H9 (cell line): ENCODE results near the gene MASTL. TPM values are rescaled to one million over a fixed set of nuclear protein-coding genes. Genes with fewer than 3 reads are reported as not detected.

ENCODE experiments used
- DNase-seq: peaks from one replicate; pipeline ENCODE4 v3.0.0-alpha.2; 2017
- H2AFZ ChIP-seq: one replicate; pipeline ENCODE4 v1.6.1; 2013; ENCODE audit warnings: mild to moderate bottlenecking, low read length, control low read depth, moderate library complexity
- H2AK5ac ChIP-seq: 2 replicates; pipeline ENCODE4 v1.6.1; 2013; ENCODE audit warnings: low read length, control low read depth, mixed read lengths; ENCODE audit not compliant: insufficient read length
- H2BK120ac ChIP-seq: one replicate; pipeline ENCODE4 v1.6.1; 2013; ENCODE audit warnings: low read depth, mild to moderate bottlenecking, low read length, control low read depth, inconsistent platforms; ENCODE audit not compliant: poor library complexity, severe bottlenecking
- H2BK12ac ChIP-seq: 2 replicates; pipeline ENCODE4 v1.6.1; 2013; ENCODE audit warnings: low read length, control low read depth, mixed read lengths, low read depth; ENCODE audit not compliant: insufficient read length
- H2BK15ac ChIP-seq: 2 replicates; pipeline ENCODE4 v1.6.1; 2013; ENCODE audit warnings: low read depth, low read length, control low read depth
- H2BK20ac ChIP-seq: one replicate; pipeline ENCODE4 v1.6.1; 2013; ENCODE audit warnings: low read depth, mild to moderate bottlenecking, low read length, control low read depth, inconsistent platforms; ENCODE audit not compliant: poor library complexity, severe bottlenecking
- H2BK5ac ChIP-seq: 2 replicates; pipeline ENCODE4 v1.6.1; 2013; ENCODE audit warnings: low read length, control low read depth, mixed read lengths; ENCODE audit not compliant: insufficient read length
- H3K14ac ChIP-seq: 2 replicates; pipeline ENCODE4 v1.6.1; 2013; ENCODE audit warnings: low read length, control low read depth; ENCODE audit not compliant: insufficient read depth
- H3K18ac ChIP-seq: 2 replicates; pipeline ENCODE4 v1.6.1; 2013; ENCODE audit warnings: low read depth, mild to moderate bottlenecking, mixed read lengths, low read length, control low read depth; ENCODE audit not compliant: insufficient read length
- H3K23ac ChIP-seq: 2 replicates; pipeline ENCODE4 v1.6.1; 2013; ENCODE audit warnings: low read length, control low read depth, mixed read lengths, low read depth; ENCODE audit not compliant: insufficient read length
- H3K23me2 ChIP-seq: 2 replicates; pipeline ENCODE4 v1.6.1; 2013; ENCODE audit warnings: low read depth, mild to moderate bottlenecking, mixed read lengths, low read length, control low read depth; ENCODE audit not compliant: insufficient read length, poor library complexity, severe bottlenecking
- H3K27ac ChIP-seq: 2 replicates; pipeline ENCODE4 v1.5.1; 2013; ENCODE audit warnings: low read length, control low read depth, mixed read lengths, low read depth; ENCODE audit not compliant: insufficient read length
- H3K27me3 ChIP-seq: 2 replicates; pipeline ENCODE4 v1.6.1; 2013; ENCODE audit warnings: low read length, control low read depth, inconsistent platforms; ENCODE audit not compliant: insufficient read depth
- H3K4ac ChIP-seq: 2 replicates; pipeline ENCODE4 v1.6.1; 2013; ENCODE audit warnings: low read depth, mild to moderate bottlenecking, control low read depth, inconsistent platforms, low read length, moderate library complexity
- H3K4me1 ChIP-seq: 2 replicates; pipeline ENCODE4 v1.6.1; 2013; ENCODE audit warnings: low read length, control low read depth, inconsistent platforms; ENCODE audit not compliant: insufficient read depth
- H3K4me2 ChIP-seq: 2 replicates; pipeline ENCODE4 v1.6.1; 2013; ENCODE audit warnings: low read length, control low read depth, mixed read lengths; ENCODE audit not compliant: insufficient read length, insufficient read depth
- H3K56ac ChIP-seq: 2 replicates; pipeline ENCODE4 v1.6.1; 2013; ENCODE audit warnings: low read depth, mild to moderate bottlenecking, mixed read lengths, low read length, control low read depth; ENCODE audit not compliant: insufficient read length
- H3K79me1 ChIP-seq: 2 replicates; pipeline ENCODE4 v1.6.1; 2013; ENCODE audit warnings: low read depth, mild to moderate bottlenecking, moderate library complexity, low read length, control low read depth, inconsistent platforms; ENCODE audit not compliant: insufficient read depth, poor library complexity, severe bottlenecking
- H3K79me2 ChIP-seq: 2 replicates; pipeline ENCODE4 v1.6.1; 2013; ENCODE audit warnings: low read length, control low read depth, inconsistent platforms; ENCODE audit not compliant: insufficient read depth
- H3K9ac ChIP-seq: 2 replicates; pipeline ENCODE4 v1.6.1; 2013; ENCODE audit warnings: low read length, control low read depth, mixed read lengths; ENCODE audit not compliant: insufficient read length; ENCODE audit errors: extremely low read depth
- H3K9me3 ChIP-seq: one replicate; pipeline ENCODE4 v1.6.1; 2013; ENCODE audit warnings: low read depth, low read length, inconsistent platforms; ENCODE audit not compliant: control insufficient read depth
- H3T11ph ChIP-seq: one replicate; pipeline ENCODE4 v1.6.1; 2013; ENCODE audit warnings: mild to moderate bottlenecking, low read length, control low read depth, inconsistent platforms
- H4K20me1 ChIP-seq: one replicate; pipeline ENCODE4 v1.6.1; 2013; ENCODE audit not compliant: control insufficient read depth, insufficient read length, insufficient read depth
- H4K5ac ChIP-seq: 2 replicates; pipeline ENCODE4 v1.6.1; 2013; ENCODE audit warnings: low read depth, mild to moderate bottlenecking, mixed read lengths, low read length, control low read depth; ENCODE audit not compliant: insufficient read length
- H4K8ac ChIP-seq: replicated peaks from 2 replicates; pipeline ENCODE4 v1.6.1; 2013; ENCODE audit warnings: low read length, control low read depth, mixed read lengths, low read depth; ENCODE audit not compliant: insufficient read length
- H4K91ac ChIP-seq: 2 replicates; pipeline ENCODE4 v1.6.1; 2013; ENCODE audit warnings: low read depth, mild to moderate bottlenecking, moderate library complexity, mixed read lengths, low read length, control low read depth; ENCODE audit not compliant: insufficient read length
- H3K27ac Mint-ChIP-seq, 3 experiments: 2 replicates in 2 of 3; 3 replicates in 1 of 3; pipeline ENCODE4 v1.8.0; 2020 to 2021; ENCODE audit warnings: mixed read lengths in 3 of 3, mild to moderate bottlenecking in 1 of 3, moderate library complexity in 1 of 3
- H3K27me3 Mint-ChIP-seq: 2 replicates; pipeline ENCODE4 v1.8.0; 2021; ENCODE audit warnings: low read depth, mild to moderate bottlenecking, moderate library complexity, mixed read lengths
- H3K36me3 Mint-ChIP-seq, 3 experiments: 2 replicates in 2 of 3; 3 replicates in 1 of 3; pipeline ENCODE4 v1.8.0; 2020 to 2021; ENCODE audit warnings: low read depth in 3 of 3, mixed read lengths in 3 of 3; ENCODE audit not compliant: insufficient read depth in 1 of 3
- H3K4me1 Mint-ChIP-seq, 2 experiments: 2 replicates each; pipeline ENCODE4 v1.8.0; 2020; ENCODE audit warnings: mixed read lengths in 2 of 2
- H3K4me3 Mint-ChIP-seq, 2 experiments: 2 replicates in 1 of 2; 3 replicates in 1 of 2; pipeline ENCODE4 v1.8.0; 2020 to 2021; ENCODE audit warnings: mild to moderate bottlenecking in 2 of 2, mixed read lengths in 2 of 2, moderate library complexity in 1 of 2
- H3K9me3 Mint-ChIP-seq, 2 experiments: 2 replicates in 1 of 2; 3 replicates in 1 of 2; pipeline ENCODE4 v1.8.0; 2020; ENCODE audit warnings: mild to moderate bottlenecking in 2 of 2, mixed read lengths in 2 of 2, moderate library complexity in 1 of 2
- WGBS: extraction: QIAGEN DNeasy Blood & Tissue Kit; methylation state at CpG from one replicate; pipeline ENCODE4 v1.1.7; 2013; ENCODE audit warnings: missing lambda C conversion rate, low lambda C conversion rate, mixed read lengths; ENCODE audit not compliant: insufficient read length; ENCODE audit errors: extremely low coverage; 5-methylcytosine and 5-hydroxymethylcytosine counted together
- total RNA-seq: library from RNA; stranded (reverse); gene quantifications from 2 replicates; pipeline ENCODE4 v1.2.1, GENCODE V29; 2021
- TF ChIP-seq, protein P1 (sequence below): fragments of 200-600 bp; sonication (generic); conservative IDR thresholded peaks from 3 replicates; pipeline ENCODE4 v1.8.0; 2021; ENCODE audit warnings: antibody characterized with exemption, mild to moderate bottlenecking

The MASTL gene
- total RNA-seq, 1 experiment from 2014 or later, result 35.0 TPM

DNA sequence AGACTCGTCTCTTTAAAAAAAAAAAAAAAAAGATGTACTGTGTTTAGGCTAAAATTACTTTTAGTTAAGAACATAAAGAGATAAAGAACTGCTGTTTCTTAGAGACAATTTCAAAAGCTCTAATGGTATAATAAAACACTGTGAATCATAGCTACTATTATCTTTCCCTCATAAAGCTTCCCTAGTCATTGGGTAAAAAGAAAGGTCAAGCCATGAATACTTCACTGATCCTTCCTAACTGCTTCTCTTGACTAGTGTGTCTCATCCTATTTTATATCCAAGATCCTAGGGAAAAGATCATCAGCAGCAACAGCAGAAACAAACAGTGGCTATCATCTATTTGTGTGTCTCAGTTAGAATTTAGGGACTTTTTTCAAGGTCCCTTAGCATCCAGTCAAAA, 11.5 kb upstream of the MASTL start:
- Mint-ChIP-seq H3K4me1 (peaks cover 20 to 21% of the 10 kb centered on the region in 2 experiments), H3K36me3 (peaks cover 42 to 83% (median 71%) of the 10 kb centered on the region in 3 experiments; a peak in 6 of 7 replicates), H3K27ac (no peak overlapping the region), H3K4me3 (no peak overlapping the region), H3K9me3 (no peaks in the 10 kb centered on the region), H3K27me3 (no peaks in the 10 kb centered on the region)
- no CpG with 5 or more reads among the region's 1 CpG for WGBS
- Histone ChIP-seq H3K27ac (no peak overlapping the region), H3K4me2 (no peak overlapping the region), H3K56ac (no peak overlapping the region), H2BK5ac (no peak overlapping the region), H3K14ac (no peak overlapping the region), H2AFZ (no peak overlapping the region), H2BK20ac (no peak overlapping the region), H3K4me1 (no peaks in the 10 kb centered on the region), H3K79me1 (peaks cover 3% of the 10 kb centered on the region), H4K8ac (no peak overlapping the region), H3K79me2 (peaks cover 4% of the 10 kb centered on the region; the same call in 1 of the 2 replicates), H3K4ac (no peak overlapping the region), H3K9ac (no peak overlapping the region), H3K18ac (no peak overlapping the region), H3T11ph (no peak overlapping the region), H4K20me1 (peaks cover 4% of the 10 kb centered on the region), H3K23me2 (no peaks in the 10 kb centered on the region), H2BK120ac (no peak overlapping the region), H2BK15ac (no peak overlapping the region), H3K23ac (no peak overlapping the region), H2BK12ac (no peak overlapping the region), H4K5ac (no peak overlapping the region), H2AK5ac (no peak overlapping the region), H4K91ac (no peak overlapping the region), H3K9me3 (no peaks in the 10 kb centered on the region), H3K27me3 (no peaks in the 10 kb centered on the region)
- TF ChIP-seq, protein P1, sequence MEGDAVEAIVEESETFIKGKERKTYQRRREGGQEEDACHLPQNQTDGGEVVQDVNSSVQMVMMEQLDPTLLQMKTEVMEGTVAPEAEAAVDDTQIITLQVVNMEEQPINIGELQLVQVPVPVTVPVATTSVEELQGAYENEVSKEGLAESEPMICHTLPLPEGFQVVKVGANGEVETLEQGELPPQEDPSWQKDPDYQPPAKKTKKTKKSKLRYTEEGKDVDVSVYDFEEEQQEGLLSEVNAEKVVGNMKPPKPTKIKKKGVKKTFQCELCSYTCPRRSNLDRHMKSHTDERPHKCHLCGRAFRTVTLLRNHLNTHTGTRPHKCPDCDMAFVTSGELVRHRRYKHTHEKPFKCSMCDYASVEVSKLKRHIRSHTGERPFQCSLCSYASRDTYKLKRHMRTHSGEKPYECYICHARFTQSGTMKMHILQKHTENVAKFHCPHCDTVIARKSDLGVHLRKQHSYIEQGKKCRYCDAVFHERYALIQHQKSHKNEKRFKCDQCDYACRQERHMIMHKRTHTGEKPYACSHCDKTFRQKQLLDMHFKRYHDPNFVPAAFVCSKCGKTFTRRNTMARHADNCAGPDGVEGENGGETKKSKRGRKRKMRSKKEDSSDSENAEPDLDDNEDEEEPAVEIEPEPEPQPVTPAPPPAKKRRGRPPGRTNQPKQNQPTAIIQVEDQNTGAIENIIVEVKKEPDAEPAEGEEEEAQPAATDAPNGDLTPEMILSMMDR, result no peak
- DNase-seq, result no peak
